ENCODE measurements around the gene PTPRE.

The PTPRE gene

GRCh38 chr10:128029290-128029651 is 122.4 kb downstream of the PTPRE start:
- Histone ChIP-seq H3K9me3 (ENCODE audit: control insufficient read depth, insufficient read depth, low read depth, low read length) (no peaks in the 10 kb centered on the region), H3K4me3 (ENCODE audit: low read depth, low read length) (no peak overlapping the region), H3K27ac (ENCODE audit: extremely low read depth, low read depth, low read length) (no peak overlapping the region), H3K36me3 (ENCODE audit: control insufficient read depth in 2 of 2, insufficient read depth in 1 of 2, low read length in 2 of 2) (no peaks in the 10 kb centered on the region), H3K4me1 (ENCODE audit: control insufficient read depth, insufficient read depth, low read length) (no peaks in the 10 kb centered on the region)
- TF ChIP-seq ZNF560 (tag by site-specific recombination; IDR thresholded peaks at IDR 0.05; ENCODE audit: borderline replicate concordance) (no peak), EGR2 (tag by site-specific recombination; IDR thresholded peaks at IDR 0.05; ENCODE audit: low read depth) (peak; percentile 62), GLIS2 (tag by site-specific recombination; IDR thresholded peaks at IDR 0.05) (no peak), ZNF768 (tag by site-specific recombination; IDR thresholded peaks at IDR 0.05) (no peak), ZBTB49 (tag by site-specific recombination; IDR thresholded peaks at IDR 0.05; ENCODE audit: low read depth) (no peak), ZFHX2 (tag by site-specific recombination; conservative IDR thresholded peaks at IDR 0.05) (peak; percentile 57; the same call in 1 of the 2 replicates), ZBTB10 (tag by site-specific recombination; IDR thresholded peaks at IDR 0.05) (no peak), ZNF146 (tag by site-specific recombination; IDR thresholded peaks at IDR 0.05) (no peak), ZNF157 (tag by site-specific recombination; IDR thresholded peaks at IDR 0.05) (no peak), ZNF549 (tag by site-specific recombination; IDR thresholded peaks at IDR 0.05) (no peak), ZNF664 (tag by site-specific recombination; IDR thresholded peaks at IDR 0.05) (no peak)
- ChIA-PET POLR2A (no interaction called here), CTCF (interaction anchor here (0.6 kb wide), 1 partner anchor 193 kb away, joined by 3 read pairs; no protein-coding TSS in a partner anchor)

- ChIA-PET POLR2A (no interaction called here), CTCF (interaction anchor here (0.6 kb wide), 1 partner anchor 192 kb away, joined by 3 read pairs; no protein-coding TSS in a partner anchor)
- no peak for TF ChIP-seq ZNF510 (tag by site-specific recombination; IDR thresholded peaks at IDR 0.05; ENCODE audit: insufficient replicate concordance)
- no peak for TF ChIP-seq ZNF843 (tag by site-specific recombination; IDR thresholded peaks at IDR 0.05)
- no peak for TF ChIP-seq ZNF404 (tag by site-specific recombination; IDR thresholded peaks at IDR 0.05)
- no peak overlapping the region for H3K4me3 ChIP-seq (ENCODE audit: low read depth, low read length)
- H3K4me1 ChIP-seq (ENCODE audit: control insufficient read depth, insufficient read depth, low read length) = no peaks in the 10 kb centered on the region
- no peaks in the 10 kb centered on the region for H3K9me3 ChIP-seq (ENCODE audit: control insufficient read depth, insufficient read depth, low read depth, low read length)
- no peak overlapping the region for H3K27ac ChIP-seq (ENCODE audit: extremely low read depth, low read depth, low read length)
- H3K36me3 ChIP-seq (ENCODE audit: control insufficient read depth in 2 of 2, insufficient read depth in 1 of 2, low read length in 2 of 2) = no peaks in the 10 kb centered on the region
These were observed 122.9 kb downstream of the PTPRE start for GRCh38 chr10:128029731-128030369.

GRCh38 chr10:128030498-128031072 is 123.7 kb downstream of the PTPRE start:
- no peak for TF ChIP-seq ZNF239 (tag by site-specific recombination; IDR thresholded peaks at IDR 0.05)
- ChIA-PET POLR2A (no interaction called here), CTCF (no interaction called here)
- H3K4me3 ChIP-seq (ENCODE audit: low read depth, low read length) = no peak overlapping the region
- no peaks in the 10 kb centered on the region for H3K4me1 ChIP-seq (ENCODE audit: control insufficient read depth, insufficient read depth, low read length)
- no peaks in the 10 kb centered on the region for H3K9me3 ChIP-seq (ENCODE audit: control insufficient read depth, insufficient read depth, low read depth, low read length)
- H3K27ac ChIP-seq (ENCODE audit: extremely low read depth, low read depth, low read length) = no peak overlapping the region
- no peaks in the 10 kb centered on the region for H3K36me3 ChIP-seq (ENCODE audit: control insufficient read depth in 2 of 2, insufficient read depth in 1 of 2, low read length in 2 of 2)
